Measurements from ENCODE around the gene STAC3.

The STAC3 gene

DNA sequence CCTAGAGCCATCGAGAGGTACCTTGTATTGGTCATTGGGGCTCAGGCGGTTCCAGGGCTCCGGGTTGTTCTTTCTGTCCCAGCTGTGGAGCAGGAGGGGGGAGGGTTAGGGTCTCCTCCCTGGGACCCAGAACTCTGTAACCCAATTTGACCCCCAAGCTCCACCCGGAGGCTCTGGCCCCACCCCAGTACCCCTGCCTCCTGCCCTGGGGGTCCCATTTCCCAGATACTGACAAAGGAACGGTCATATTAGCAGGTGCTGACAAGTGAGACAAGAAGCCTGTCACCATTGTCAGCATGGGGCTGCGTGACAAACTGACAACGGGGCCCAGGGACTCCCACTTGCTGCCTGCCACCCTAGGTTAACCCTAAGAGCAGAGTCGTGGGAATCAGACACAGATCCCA, 15.3 kb downstream of the STAC3 start:
- no peak for DNase-seq

DNA sequence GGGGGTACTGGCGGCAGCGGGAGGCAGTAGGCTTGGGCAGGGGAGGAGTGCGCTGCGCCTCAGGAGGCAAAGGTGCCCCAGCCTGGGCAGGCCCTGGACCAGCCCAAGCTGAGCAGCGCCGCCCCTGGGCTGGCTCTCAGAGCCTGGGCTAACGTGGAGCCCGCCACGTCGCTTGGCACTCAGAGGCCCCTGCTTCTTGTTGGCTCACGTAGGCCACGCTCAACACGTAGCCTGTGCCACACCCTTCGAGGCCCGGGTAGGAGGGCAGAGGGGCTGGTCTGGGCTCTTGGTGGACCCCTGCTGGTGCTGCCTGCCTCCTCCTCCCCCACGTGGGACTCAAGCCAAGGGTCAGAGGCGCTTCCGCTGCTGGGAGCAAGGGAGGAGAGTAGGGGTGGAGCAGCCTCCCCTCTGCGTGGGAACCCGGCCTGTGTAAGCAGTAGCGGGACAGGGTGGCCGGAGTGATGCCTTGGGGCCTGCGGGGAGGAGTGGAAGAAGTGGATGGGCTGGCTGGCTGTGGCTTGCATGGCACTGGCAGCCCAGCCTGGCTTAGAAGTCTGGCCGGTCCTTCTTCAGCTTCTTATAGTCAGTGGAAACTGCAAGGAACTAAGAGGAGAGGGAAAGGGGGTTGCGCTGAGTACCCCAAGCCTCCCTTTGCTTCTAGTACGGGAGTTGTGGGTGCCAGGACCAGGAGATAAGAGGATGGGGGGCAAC, 15.8 kb downstream of the STAC3 start:
- DNase-seq, result no peak

- no peak for DNase-seq
These were observed 16.4 kb downstream of the STAC3 start for GRCh38 chr12:57234571-57235016.

DNA sequence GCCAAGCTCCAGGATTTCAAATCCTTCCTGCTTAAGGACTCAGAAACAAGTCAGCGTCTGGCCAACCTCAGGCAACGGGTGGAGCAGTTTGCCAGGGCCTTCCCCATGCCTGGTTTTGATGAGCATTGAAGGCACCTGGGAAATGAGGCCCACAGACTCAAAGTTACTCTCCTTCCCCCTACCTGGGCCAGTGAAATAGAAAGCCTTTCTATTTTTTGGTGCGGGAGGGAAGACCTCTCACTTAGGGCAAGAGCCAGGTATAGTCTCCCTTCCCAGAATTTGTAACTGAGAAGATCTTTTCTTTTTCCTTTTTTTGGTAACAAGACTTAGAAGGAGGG, 16.8 kb downstream of the STAC3 start:
- DNase-seq, result no peak

DNA sequence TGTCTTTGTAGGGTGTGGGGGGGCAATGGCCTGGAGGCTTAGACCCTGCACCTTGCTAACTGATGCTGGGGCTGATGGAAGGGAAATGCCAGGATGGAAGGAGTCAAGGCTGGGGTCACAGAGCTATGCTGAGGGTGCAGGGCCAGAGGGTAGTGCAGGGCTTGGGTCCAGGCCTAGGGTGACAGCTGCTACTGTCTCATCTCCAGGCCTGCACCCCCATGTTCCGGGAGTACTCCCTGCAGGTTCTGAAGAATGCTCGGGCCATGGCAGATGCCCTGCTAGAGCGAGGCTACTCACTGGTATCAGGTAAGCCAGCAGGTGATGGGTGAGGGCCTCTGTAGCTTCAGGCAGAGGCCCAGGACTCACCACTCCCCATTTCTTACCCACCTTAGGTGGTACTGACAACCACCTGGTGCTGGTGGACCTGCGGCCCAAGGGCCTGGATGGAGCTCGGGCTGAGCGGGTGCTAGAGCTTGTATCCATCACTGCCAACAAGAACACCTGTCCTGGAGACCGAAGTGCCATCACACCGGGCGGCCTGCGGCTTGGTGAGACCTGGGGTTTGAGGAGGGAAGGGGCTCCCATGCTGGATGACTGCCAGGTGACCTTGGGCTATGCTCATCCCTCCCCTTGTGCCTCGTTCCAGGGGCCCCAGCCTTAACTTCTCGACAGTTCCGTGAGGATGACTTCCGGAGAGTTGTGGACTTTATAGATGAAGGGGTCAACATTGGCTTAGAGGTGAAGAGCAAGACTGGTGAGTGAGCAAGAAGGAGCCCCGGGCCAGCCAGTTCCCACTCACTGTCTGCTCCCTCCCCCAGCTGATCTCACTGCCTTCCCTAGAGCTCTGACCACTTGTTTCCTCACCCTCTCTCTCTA, 17.4 kb downstream of the STAC3 start:
- no peak for DNase-seq

DNA sequence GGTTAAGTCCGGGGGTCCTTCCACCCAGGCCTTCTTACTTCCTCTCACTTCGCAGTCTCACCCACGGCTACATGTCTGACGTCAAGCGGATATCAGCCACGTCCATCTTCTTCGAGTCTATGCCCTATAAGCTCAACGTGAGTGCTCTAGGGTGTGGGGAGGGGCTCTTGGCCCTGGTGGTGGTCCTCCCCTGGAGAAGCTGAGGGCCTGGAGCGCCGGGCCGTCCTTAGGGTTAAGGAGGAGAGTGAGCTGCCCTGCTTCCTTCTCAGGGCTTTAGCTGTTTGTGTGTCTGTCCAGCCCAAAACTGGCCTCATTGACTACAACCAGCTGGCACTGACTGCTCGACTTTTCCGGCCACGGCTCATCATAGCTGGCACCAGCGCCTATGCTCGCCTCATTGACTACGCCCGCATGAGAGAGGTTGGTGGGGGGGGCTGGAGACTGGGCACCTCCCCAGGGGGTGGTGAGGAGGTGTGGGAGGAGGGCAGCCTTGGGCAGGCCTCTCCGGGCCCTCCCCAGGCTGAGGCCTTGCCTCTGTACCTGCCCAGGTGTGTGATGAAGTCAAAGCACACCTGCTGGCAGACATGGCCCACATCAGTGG, 18.7 kb downstream of the STAC3 start:
- no peak for DNase-seq

DNA sequence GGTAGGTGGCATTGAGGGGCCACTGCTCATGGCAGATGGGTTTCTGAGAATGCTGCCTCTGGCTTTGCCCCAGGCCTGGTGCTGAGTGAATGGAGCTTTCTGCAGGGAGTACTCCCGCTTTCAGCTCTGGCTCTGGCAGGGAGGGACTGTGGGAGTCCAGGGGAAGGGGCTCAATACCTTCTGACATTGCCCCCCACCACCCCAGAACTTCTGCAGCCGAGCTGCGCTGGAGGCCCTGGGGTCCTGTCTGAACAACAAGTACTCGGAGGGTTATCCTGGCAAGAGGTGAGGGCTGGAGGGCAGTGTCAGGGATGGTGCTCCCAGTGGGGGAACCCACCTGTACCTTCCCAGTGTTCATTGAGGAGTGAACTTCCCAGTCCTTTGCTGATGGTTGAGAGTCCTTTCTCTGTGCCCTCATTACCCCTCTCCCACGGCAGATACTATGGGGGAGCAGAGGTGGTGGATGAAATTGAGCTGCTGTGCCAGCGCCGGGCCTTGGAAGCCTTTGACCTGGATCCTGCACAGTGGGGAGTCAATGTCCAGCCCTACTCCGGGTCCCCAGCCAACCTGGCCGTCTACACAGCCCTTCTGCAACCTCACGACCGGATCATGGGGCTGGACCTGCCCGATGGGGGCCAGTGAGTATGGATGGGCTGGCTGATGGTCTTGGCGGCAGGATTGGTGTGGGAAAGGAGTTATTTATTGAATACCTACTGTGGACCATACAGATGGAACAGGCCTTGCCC, 19.5 kb downstream of the STAC3 start:
- DNase-seq, result no peak

DNA sequence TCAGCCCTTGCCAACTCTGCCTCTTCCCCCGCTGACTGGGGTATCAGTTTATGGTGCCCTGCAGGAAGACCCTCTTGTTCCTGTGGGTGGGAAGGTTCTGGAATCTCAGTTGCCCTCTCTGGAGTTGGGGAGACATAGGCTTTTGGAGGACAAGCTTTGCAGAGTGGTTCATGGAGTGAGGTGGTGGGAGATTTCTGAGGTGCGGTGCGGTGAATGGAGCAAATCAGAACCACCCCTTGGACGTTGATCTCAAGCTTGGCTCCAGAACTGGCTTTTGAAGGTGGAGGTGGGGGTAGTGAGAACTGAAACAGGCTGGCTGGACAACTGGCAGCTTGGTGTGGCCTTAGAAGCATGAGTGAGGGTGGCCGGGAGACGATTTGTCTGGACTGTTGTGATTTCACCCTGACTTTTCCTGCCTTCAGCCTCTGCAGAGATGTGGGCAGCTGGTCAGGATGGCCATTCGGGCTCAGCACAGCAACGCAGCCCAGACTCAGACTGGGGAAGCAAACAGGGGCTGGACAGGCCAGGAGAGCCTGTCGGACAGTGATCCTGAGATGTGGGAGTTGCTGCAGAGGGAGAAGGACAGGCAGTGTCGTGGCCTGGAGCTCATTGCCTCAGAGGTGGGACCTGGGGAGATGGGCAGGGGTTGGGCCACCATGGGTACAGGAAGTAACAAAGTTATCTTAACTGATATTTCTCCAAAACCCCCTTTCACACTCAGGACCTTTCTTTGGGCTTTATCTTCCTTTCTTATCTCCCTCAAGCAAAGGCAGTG, 20.4 kb downstream of the STAC3 start:
- DNase-seq, result no peak

GRCh38 chr12:57229634-57230380, 21.2 kb downstream of the STAC3 start, which contains the start of gene SHMT2:
SHMT2 (plus strand) TSS chr12:57229711; CDS start chr12:57229779, 68 bp downstream.
- peak; percentile 97 for DNase-seq

DNA sequence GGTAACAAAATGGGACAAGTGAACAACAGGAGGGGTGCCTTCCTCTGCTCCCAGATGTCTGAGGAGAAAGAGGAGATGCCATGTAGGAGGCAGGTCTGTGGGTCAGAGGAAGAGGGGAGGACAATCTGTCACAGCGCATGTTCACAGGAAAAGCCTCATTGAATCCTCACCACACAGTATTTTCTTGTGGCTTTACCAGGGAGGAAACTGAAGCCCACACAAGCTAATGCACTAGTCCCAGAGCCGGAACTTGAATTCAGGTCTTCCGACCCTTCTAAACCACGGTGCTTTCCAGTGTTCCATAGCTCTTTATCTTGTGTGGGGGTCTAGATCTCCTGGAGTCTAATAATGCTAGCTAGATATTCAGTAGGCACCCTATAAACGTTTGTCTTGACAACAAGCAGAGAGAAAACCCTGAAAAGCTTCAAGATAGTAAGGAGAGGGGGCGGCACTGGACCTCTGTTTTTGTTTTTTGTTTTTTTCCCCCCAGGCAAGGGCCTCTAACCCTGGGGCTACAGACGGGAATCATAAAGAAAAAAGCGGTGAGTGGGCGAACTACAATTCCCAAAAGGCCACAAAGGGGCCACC, 21.8 kb downstream of the STAC3 start:
- peak; percentile 57 for DNase-seq

DNA sequence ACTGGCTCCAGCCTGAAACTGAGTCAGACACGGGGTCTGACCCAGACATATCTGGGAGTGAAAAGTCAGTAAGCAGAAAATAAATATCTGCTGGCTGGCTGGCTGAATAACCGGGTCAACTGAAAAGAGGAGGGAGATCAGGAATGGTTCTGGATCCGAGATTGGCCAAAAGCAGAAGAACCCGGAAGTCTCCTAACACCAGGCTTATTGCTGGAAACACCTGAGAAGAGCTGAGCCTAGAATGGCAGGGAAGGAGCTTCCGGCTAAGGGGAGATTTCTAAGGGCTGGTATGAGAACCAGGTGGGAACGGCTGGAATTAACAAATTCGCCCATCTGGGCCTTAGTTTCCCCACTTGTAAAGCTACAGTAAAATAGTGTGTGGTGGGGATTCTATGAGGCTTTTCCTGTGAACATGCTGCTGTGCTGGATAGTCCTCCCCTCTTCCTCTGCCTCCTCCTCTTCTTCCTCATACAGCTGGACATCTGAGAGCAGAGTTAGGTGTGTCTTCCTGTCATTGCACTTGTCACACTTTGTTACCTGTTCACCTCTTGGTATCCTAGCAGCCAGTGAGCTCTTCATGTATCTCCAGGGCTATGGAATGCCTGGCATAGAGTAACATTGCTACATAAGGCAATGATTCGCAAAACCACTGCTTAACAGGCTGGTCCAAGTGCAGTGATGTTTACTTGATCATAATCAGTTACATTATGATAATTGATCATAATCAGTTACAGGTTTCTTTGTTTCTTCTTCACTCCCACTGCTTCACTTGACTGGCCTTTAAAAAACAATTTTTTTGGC, 23.5 kb downstream of the STAC3 start:
- no peak for DNase-seq

- DNase-seq, result no peak
These were observed 24.2 kb downstream of the STAC3 start for GRCh38 chr12:57226588-57227314.

GRCh38 chr12:57225680-57226210, 25.2 kb downstream of the STAC3 start:
- DNase-seq, result no peak

- DNase-seq, result peak; percentile 71
These were observed 25.9 kb downstream of the STAC3 start for GRCh38 chr12:57224973-57225679.

DNA sequence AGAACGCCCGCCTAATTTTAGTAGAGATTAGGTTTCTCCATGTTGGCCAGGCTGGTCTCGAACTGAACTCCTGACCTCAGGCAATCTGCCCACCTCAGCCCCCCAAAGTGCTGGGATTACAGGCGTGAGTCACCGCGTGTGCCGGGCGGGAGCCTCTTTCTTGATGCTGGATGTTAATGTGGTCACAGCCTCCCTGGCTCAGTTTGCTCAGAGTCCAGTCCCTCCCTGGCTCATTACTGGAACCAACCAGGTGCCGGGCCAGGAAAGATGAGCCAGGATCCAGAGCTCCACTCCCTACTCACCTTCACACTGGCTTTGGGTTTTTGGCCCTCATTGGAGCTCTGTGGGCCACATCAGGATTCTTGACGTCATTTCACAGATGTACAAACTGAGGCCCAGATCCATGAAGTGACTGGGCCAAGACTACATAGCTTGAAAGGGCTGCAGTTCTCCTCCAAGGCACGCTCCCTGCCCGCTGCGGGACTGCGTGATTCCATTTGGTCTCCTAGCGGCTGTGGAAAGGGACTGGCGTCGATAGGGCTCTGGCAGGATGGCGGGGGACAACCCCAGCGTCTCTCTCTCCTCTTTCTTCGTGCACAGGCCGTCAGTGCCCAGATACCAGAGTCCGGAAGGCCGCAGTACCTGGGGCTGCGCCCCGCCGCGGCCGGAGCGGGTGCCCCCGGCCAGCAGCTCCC, 26.6 kb downstream of the STAC3 start:
- no peak for DNase-seq

GRCh38 chr12:57223191-57224165, 27.5 kb downstream of the STAC3 start:
- DNase-seq, result no peak
